Kidney glomerular epithelial cell (primary cell): Measurements from ENCODE around the gene SUSD3.

Experiments
- DNase-seq: peaks from one replicate; lab custom pipeline; 2025; lab: John Stamatoyannopoulos, UW

SUSD3 gene

GRCh38 chr9:93030642-93031628 is 27.6 kb upstream of the SUSD3 start:
- no peak for DNase-seq

GRCh38 chr9:93031629-93032430 is 26.7 kb upstream of the SUSD3 start:
- peak; percentile 63 for DNase-seq

GRCh38 chr9:93032545-93032944 is 26.0 kb upstream of the SUSD3 start:
- no peak for DNase-seq

GRCh38 chr9:93033531-93033930 is 25.0 kb upstream of the SUSD3 start:
- DNase-seq = no peak

- no peak for DNase-seq
Observed at GRCh38 chr9:93035106-93035660, 23.3 kb upstream of the SUSD3 start.

- no peak for DNase-seq
Observed at GRCh38 chr9:93035821-93036351, 22.6 kb upstream of the SUSD3 start.

- no peak for DNase-seq
Observed at GRCh38 chr9:93036887-93037475, 21.5 kb upstream of the SUSD3 start.

GRCh38 chr9:93037476-93037971 is 21.0 kb upstream of the SUSD3 start:
- DNase-seq = no peak

GRCh38 chr9:93038918-93039317 is 19.6 kb upstream of the SUSD3 start:
- DNase-seq = no peak

- no peak for DNase-seq
Observed at GRCh38 chr9:93039456-93039855, 19.0 kb upstream of the SUSD3 start.

- DNase-seq = no peak
Observed at GRCh38 chr9:93039976-93040375, 18.5 kb upstream of the SUSD3 start.

- DNase-seq = no peak
Observed at GRCh38 chr9:93040409-93040808, 18.1 kb upstream of the SUSD3 start.

- DNase-seq = no peak
Observed at GRCh38 chr9:93041108-93041802, 17.2 kb upstream of the SUSD3 start.

- no peak for DNase-seq
Observed at GRCh38 chr9:93043122-93043521, 15.4 kb upstream of the SUSD3 start.

- DNase-seq = no peak
Observed at GRCh38 chr9:93045521-93045920, 13.0 kb upstream of the SUSD3 start.

- no peak for DNase-seq
Observed at GRCh38 chr9:93048566-93049448, 9.7 kb upstream of the SUSD3 start.

- DNase-seq = no peak
Observed at GRCh38 chr9:93049491-93049890, 9.0 kb upstream of the SUSD3 start.

- DNase-seq = no peak
Observed at GRCh38 chr9:93050231-93050630, 8.3 kb upstream of the SUSD3 start.

GRCh38 chr9:93051680-93052089 is 6.8 kb upstream of the SUSD3 start:
- DNase-seq = no peak
